Trophoblast cell (in vitro differentiated cells and primary cell): ENCODE results near the gene ATP13A4.

Experiments
- DNase-seq, 2 donors: peaks; one replicate each; pipeline ENCODE4 v3.0.0-alpha.2; 2016
- H2AFZ ChIP-seq: 2 replicates; pipeline ENCODE4 v1.6.1; 2013; ENCODE audit warnings: low read length, moderate library complexity, mild to moderate bottlenecking; ENCODE audit not compliant: insufficient read depth, poor library complexity
- H2AK5ac ChIP-seq: 2 replicates; pipeline ENCODE4 v1.6.1; 2013; ENCODE audit warnings: mild to moderate bottlenecking, low read length
- H2BK120ac ChIP-seq: 2 replicates; pipeline ENCODE4 v1.6.1; 2013; ENCODE audit warnings: low read length, mild to moderate bottlenecking, moderate library complexity; ENCODE audit not compliant: insufficient read depth, poor library complexity
- H2BK12ac ChIP-seq: 2 replicates; pipeline ENCODE4 v1.6.1; 2013; ENCODE audit warnings: mild to moderate bottlenecking, low read length, moderate library complexity
- H2BK5ac ChIP-seq: 2 replicates; pipeline ENCODE4 v1.6.1; 2013; ENCODE audit warnings: low read length, low read depth, moderate library complexity, mild to moderate bottlenecking; ENCODE audit not compliant: poor library complexity
- H3K14ac ChIP-seq: 2 replicates; pipeline ENCODE4 v1.6.1; 2013; ENCODE audit warnings: mild to moderate bottlenecking, low read length
- H3K18ac ChIP-seq: 2 replicates; pipeline ENCODE4 v1.6.1; 2013; ENCODE audit warnings: mild to moderate bottlenecking, low read length
- H3K23ac ChIP-seq: 2 replicates; pipeline ENCODE4 v1.6.1; 2013; ENCODE audit warnings: low read length
- H3K27ac ChIP-seq: 2 replicates; pipeline ENCODE4 v1.5.1; 2013; ENCODE audit warnings: low read depth, mild to moderate bottlenecking, inconsistent platforms, low read length, moderate library complexity
- H3K27me3 ChIP-seq: 2 replicates; pipeline ENCODE4 v1.6.1; 2013; ENCODE audit warnings: inconsistent platforms, mild to moderate bottlenecking, low read length, moderate library complexity; ENCODE audit not compliant: insufficient read depth
- H3K36me3 ChIP-seq, 2 experiments: 1 replicate in 1 of 2; 2 replicates in 1 of 2; pipeline ENCODE4 v1.6.1; 2013; ENCODE audit warnings: low read length in 2 of 2, mild to moderate bottlenecking in 2 of 2, moderate library complexity in 1 of 2; ENCODE audit not compliant: insufficient read depth in 2 of 2, control insufficient read depth in 1 of 2
- H3K4ac ChIP-seq: 2 replicates; pipeline ENCODE4 v1.6.1; 2013; ENCODE audit warnings: low read depth, mild to moderate bottlenecking, low read length, moderate library complexity
- H3K4me1 ChIP-seq, 2 experiments: 1 replicate in 1 of 2; 2 replicates in 1 of 2; pipeline ENCODE4 v1.6.1; 2013; ENCODE audit warnings: low read length in 2 of 2, mild to moderate bottlenecking in 2 of 2, moderate library complexity in 1 of 2; ENCODE audit not compliant: insufficient read depth in 2 of 2, control insufficient read depth in 1 of 2
- H3K4me2 ChIP-seq: 2 replicates; pipeline ENCODE4 v1.6.1; 2013; ENCODE audit warnings: inconsistent platforms, mild to moderate bottlenecking, low read length, moderate library complexity
- H3K4me3 ChIP-seq: 2 replicates; pipeline ENCODE4 v1.5.1; 2013; ENCODE audit warnings: mild to moderate bottlenecking, low read depth, low read length, inconsistent platforms
- H3K79me1 ChIP-seq: one replicate; pipeline ENCODE4 v1.6.1; 2013; ENCODE audit warnings: low read length
- H3K79me2 ChIP-seq: 2 replicates; pipeline ENCODE4 v1.6.1; 2013; ENCODE audit warnings: low read length, mild to moderate bottlenecking; ENCODE audit not compliant: control insufficient read depth, insufficient read depth, poor library complexity
- H3K9ac ChIP-seq: 2 replicates; pipeline ENCODE4 v1.6.1; 2013; ENCODE audit warnings: mild to moderate bottlenecking, low read length
- H3K9me3 ChIP-seq: 2 replicates; pipeline ENCODE4 v1.6.1; 2013; ENCODE audit warnings: low read depth, mild to moderate bottlenecking, control low read depth, inconsistent platforms, low read length; ENCODE audit not compliant: insufficient read depth
- H4K12ac ChIP-seq: 2 replicates; pipeline ENCODE4 v1.6.1; 2013; ENCODE audit warnings: low read depth, mild to moderate bottlenecking, low read length, moderate library complexity
- H4K8ac ChIP-seq: 2 replicates; pipeline ENCODE4 v1.6.1; 2013; ENCODE audit warnings: low read depth, mild to moderate bottlenecking, low read length, moderate library complexity
- H4K91ac ChIP-seq: one replicate; pipeline ENCODE4 v1.6.1; 2013; ENCODE audit warnings: low read depth, mild to moderate bottlenecking, low read length, moderate library complexity
- WGBS: extraction: QIAGEN DNeasy Blood & Tissue Kit; methylation state at CpG from one replicate; pipeline ENCODE4 v1.1.7; 2013; ENCODE audit warnings: missing lambda C conversion rate; ENCODE audit not compliant: insufficient read length, insufficient coverage; ENCODE audit errors: extremely low coverage; 5-methylcytosine and 5-hydroxymethylcytosine counted together

ATP13A4 gene

DNA sequence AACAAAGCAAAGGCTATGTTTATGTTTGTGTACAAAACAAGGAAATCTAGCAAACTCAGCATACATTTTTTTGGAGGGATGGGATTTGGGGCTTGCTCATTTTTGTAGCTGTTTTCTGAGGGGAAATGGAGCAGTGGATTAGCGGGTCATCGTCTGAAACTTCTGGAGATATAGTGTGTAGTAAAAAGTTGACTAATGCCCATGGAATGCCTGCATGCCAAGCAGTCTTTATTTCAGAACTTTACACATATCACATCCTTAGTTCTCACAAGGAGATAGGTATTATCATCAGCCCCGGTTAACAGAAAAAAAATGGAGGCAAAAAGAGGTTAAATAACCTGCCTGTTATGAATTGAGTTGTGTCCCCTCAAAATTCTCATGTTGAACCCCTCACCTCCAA, 47.1 kb downstream of the ATP13A4 start:
- WGBS, result no CpG with 5 or more reads among the region's 3 CpGs
- Histone ChIP-seq H2BK5ac (no peak overlapping the region), H4K91ac (no peak overlapping the region), H3K79me2 (no peaks in the 10 kb centered on the region), H3K27ac (no peak overlapping the region), H2AK5ac (no peak overlapping the region), H3K18ac (no peak overlapping the region), H4K12ac (no peak overlapping the region), H4K8ac (no peak overlapping the region), H3K23ac (no peak overlapping the region), H3K14ac (no peak overlapping the region), H3K4me2 (no peak overlapping the region), H3K27me3 (no peaks in the 10 kb centered on the region), H3K9ac (no peak overlapping the region), H3K4me3 (no peak overlapping the region), H3K79me1 (no peaks in the 10 kb centered on the region), H3K9me3 (no peaks in the 10 kb centered on the region), H2BK12ac (no peak overlapping the region), H3K4ac (no peak overlapping the region), H2BK120ac (no peak overlapping the region), H3K36me3 (no peaks in the 10 kb centered on the region), H3K4me1 (no peaks in the 10 kb centered on the region), H2AFZ (no peak overlapping the region)
- peak; percentile 19 to 56 for DNase-seq

DNA sequence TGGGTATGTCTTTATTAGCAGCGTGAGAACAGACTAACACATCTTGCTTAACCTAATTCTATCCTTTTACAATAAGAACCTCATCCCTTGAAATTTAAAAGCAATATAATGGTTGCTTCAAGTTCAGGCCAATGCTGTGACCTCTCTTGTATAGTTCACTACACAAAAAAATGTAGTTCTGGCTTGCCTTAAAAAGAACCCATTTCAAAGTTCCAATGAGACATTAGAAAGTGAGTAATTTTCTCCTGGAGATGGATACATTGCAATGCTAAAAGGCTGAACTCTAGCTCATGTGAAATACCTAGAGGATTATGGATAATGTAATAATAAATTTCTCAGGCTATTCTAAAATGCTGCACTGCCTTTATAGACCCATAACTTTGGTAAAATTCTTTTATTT, 47.8 kb downstream of the ATP13A4 start:
- no peak overlapping the region for H3K27ac ChIP-seq
- no peaks in the 10 kb centered on the region for H3K79me2 ChIP-seq
- H4K8ac ChIP-seq, result no peak overlapping the region
- H3K36me3 ChIP-seq, result no peaks in the 10 kb centered on the region
- H3K14ac ChIP-seq, result no peak overlapping the region
- no peak overlapping the region for H3K4me2 ChIP-seq
- H2BK12ac ChIP-seq, result no peak overlapping the region
- no peak overlapping the region for H3K4ac ChIP-seq
- no peak overlapping the region for H2AFZ ChIP-seq
- H3K79me1 ChIP-seq, result no peaks in the 10 kb centered on the region
- no peak overlapping the region for H3K4me3 ChIP-seq
- no peak overlapping the region for H2AK5ac ChIP-seq
- no peaks in the 10 kb centered on the region for H3K4me1 ChIP-seq
- no peak overlapping the region for H4K91ac ChIP-seq
- H2BK120ac ChIP-seq, result no peak overlapping the region
- WGBS, result no CpG with 5 or more reads among the region's 1 CpG
- no peak overlapping the region for H3K23ac ChIP-seq
- DNase-seq, result no peak
- no peak overlapping the region for H3K9ac ChIP-seq
- H3K27me3 ChIP-seq, result no peaks in the 10 kb centered on the region
- no peak overlapping the region for H2BK5ac ChIP-seq
- no peak overlapping the region for H4K12ac ChIP-seq
- no peaks in the 10 kb centered on the region for H3K9me3 ChIP-seq
- H3K18ac ChIP-seq, result no peak overlapping the region

GRCh38 chr3:193502871-193503270, 51.8 kb downstream of the ATP13A4 start:
- H2BK5ac ChIP-seq, result no peak overlapping the region
- H4K12ac ChIP-seq, result no peak overlapping the region
- H3K36me3 ChIP-seq, result no peaks in the 10 kb centered on the region
- no peak overlapping the region for H4K91ac ChIP-seq
- WGBS, result no CpG with 5 or more reads among the region's 4 CpGs
- H3K9ac ChIP-seq, result no peak overlapping the region
- no peak overlapping the region for H3K27ac ChIP-seq
- H4K8ac ChIP-seq, result no peak overlapping the region
- H3K79me2 ChIP-seq, result no peaks in the 10 kb centered on the region
- DNase-seq, result no peak
- H2BK120ac ChIP-seq, result no peak overlapping the region
- no peak overlapping the region for H3K14ac ChIP-seq
- no peak overlapping the region for H3K18ac ChIP-seq
- H2AFZ ChIP-seq, result no peak overlapping the region
- no peaks in the 10 kb centered on the region for H3K27me3 ChIP-seq
- H3K4me2 ChIP-seq, result no peak overlapping the region
- H3K4me3 ChIP-seq, result no peak overlapping the region
- no peaks in the 10 kb centered on the region for H3K9me3 ChIP-seq
- no peak overlapping the region for H3K23ac ChIP-seq
- H3K79me1 ChIP-seq, result no peaks in the 10 kb centered on the region
- no peak overlapping the region for H3K4ac ChIP-seq
- H2AK5ac ChIP-seq, result no peak overlapping the region
- no peak overlapping the region for H2BK12ac ChIP-seq
- no peaks in the 10 kb centered on the region for H3K4me1 ChIP-seq

DNA sequence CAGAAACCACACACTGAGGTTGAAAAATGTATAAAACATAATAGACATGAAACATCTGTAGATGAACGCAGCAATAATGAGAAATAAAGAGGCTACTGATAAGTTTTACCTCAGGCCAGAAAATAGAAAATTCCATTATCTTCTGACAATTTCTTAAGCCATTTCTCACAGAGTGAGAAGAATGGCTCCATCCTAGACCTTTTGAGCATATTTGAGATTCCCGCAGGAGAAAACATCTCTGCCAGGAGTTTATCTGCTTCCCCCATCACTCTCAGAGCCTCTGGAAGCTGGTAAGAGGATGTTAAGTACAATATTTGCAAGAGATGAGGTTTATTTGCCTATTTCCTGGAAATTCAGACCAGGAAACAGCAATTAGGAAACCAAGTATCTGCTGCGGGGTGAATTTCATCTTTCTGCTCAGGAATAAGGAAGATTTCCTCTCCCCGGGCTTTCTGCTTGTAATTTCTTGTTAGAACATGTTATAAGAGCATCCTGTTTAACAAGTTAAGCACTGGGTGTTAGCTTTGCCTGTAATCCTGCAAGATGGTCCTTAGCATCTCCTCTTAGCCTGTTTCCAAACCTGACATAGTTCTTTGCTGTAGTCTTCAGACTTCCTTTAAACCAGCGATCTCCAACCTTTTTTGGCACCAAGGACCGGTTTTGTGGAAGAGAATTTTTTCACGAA, 54.8 kb downstream of the ATP13A4 start:
- no peak overlapping the region for H2BK5ac ChIP-seq
- no peak overlapping the region for H2AFZ ChIP-seq
- H3K4me3 ChIP-seq, result no peak overlapping the region
- no peak overlapping the region for H4K8ac ChIP-seq
- WGBS, result no CpG with 5 or more reads among the region's 7 CpGs
- no peaks in the 10 kb centered on the region for H3K9me3 ChIP-seq
- no peak overlapping the region for H2AK5ac ChIP-seq
- no peaks in the 10 kb centered on the region for H3K79me1 ChIP-seq
- no peaks in the 10 kb centered on the region for H3K79me2 ChIP-seq
- no peak overlapping the region for H2BK120ac ChIP-seq
- H3K18ac ChIP-seq, result no peak overlapping the region
- H3K27ac ChIP-seq, result no peak overlapping the region
- no peak overlapping the region for H3K9ac ChIP-seq
- H3K4me2 ChIP-seq, result no peak overlapping the region
- H4K91ac ChIP-seq, result no peak overlapping the region
- H2BK12ac ChIP-seq, result no peak overlapping the region
- no peak overlapping the region for H3K4ac ChIP-seq
- peak; percentile 75 to 96 for DNase-seq
- no peaks in the 10 kb centered on the region for H3K4me1 ChIP-seq
- no peaks in the 10 kb centered on the region for H3K27me3 ChIP-seq
- H3K23ac ChIP-seq, result no peak overlapping the region
- H3K36me3 ChIP-seq, result no peaks in the 10 kb centered on the region
- H3K14ac ChIP-seq, result no peak overlapping the region
- H4K12ac ChIP-seq, result no peak overlapping the region
